GM10847 (cell line): Measurements from ENCODE around the gene CYP26B1.

Experiments used
- POLR2A ChIP-seq: IDR thresholded peaks from 2 replicates; pipeline ENCODE4 v1.6.1; 2011; ENCODE audit not compliant: insufficient read length; ENCODE audit errors: extremely low read depth

The CYP26B1 gene

GRCh38 chr2:72162574-72162973, 14.9 kb upstream of the CYP26B1 start:
- no peak for TF ChIP-seq POLR2A

DNA sequence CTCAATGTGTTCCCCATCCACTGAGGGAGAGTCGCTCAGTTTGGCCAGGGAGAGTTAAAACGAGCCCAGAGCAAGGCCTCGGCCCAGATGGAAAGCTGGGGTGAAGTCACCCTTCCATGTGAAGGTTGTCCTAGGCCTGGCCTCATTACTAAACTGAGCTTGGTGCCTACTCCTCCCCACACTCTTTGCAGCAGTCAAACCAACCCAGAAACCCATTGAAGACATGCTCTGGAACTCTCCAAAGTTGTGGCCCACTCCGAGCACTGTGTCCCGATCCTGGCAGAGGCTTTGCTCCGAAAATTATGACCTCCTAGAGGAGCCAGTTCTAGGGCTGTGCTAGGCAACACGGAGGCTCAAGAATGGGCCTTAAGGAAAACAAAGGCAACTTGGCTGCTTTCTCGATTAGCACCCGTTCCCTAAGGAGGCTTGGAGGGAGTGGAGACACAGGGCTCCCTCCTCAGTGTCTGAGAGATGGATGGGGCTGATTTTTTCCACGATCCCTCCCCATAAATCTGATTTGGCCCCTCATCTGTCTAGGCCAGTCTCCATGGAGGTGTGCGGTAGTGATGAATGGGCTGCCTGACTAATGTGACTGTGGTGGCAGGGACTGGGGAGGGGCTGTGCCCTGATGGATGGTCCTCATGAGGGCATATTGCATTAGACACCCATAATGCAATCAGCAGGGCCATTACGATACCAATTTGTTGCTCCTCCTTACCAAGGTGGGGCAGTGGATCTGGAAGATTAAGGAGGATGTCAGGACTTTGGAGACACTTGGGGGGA, 11.7 kb upstream of the CYP26B1 start:
- TF ChIP-seq POLR2A: no peak

- no peak for TF ChIP-seq POLR2A
Observed at GRCh38 chr2:72157871-72158771, 10.5 kb upstream of the CYP26B1 start.

- no peak for TF ChIP-seq POLR2A
Observed at GRCh38 chr2:72156872-72157271, 9.2 kb upstream of the CYP26B1 start.

- TF ChIP-seq POLR2A: no peak
Observed at GRCh38 chr2:72155737-72156136, 8.1 kb upstream of the CYP26B1 start.

DNA sequence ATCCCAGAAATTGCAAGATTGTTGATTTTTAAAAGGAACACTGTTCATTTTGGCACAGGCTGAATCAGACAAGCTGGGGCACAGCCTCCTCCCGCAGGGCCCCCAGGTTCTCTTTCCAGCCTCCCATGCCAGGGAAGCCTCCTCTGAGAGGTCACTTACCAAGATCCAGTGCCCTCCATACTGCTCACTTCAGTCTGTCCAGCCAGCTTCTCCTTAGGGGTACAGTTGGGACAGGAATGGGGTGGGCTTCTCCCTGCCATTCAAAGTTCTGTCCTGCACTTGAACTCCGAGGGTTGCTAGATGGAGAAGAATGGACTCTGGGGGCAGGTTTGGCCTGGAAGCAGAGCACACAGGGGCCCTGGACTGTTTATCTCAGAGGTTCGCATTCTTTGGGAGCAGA, 7.5 kb upstream of the CYP26B1 start:
- TF ChIP-seq POLR2A: no peak

GRCh38 chr2:72154386-72154975, 6.8 kb upstream of the CYP26B1 start:
- no peak for TF ChIP-seq POLR2A

DNA sequence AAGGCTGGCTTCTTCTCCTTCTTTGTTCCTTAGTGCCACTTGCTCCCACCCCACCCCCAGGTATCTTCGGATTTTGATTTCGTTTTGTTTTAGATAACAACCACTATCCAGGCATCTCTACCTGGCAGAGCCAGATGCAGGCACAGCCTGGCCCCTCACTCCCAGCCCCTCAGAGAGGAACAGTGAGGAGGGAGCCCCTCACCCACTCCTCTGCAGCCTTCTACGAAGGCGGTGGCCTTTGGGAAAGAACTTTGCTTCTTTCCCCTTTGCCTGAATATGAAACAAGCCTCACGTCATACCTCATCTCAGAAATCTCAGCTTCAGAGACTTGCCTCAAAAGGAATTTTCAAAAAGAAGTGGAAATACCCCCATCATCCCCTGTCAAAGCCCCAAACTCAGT, 6.3 kb upstream of the CYP26B1 start:
- no peak for TF ChIP-seq POLR2A

DNA sequence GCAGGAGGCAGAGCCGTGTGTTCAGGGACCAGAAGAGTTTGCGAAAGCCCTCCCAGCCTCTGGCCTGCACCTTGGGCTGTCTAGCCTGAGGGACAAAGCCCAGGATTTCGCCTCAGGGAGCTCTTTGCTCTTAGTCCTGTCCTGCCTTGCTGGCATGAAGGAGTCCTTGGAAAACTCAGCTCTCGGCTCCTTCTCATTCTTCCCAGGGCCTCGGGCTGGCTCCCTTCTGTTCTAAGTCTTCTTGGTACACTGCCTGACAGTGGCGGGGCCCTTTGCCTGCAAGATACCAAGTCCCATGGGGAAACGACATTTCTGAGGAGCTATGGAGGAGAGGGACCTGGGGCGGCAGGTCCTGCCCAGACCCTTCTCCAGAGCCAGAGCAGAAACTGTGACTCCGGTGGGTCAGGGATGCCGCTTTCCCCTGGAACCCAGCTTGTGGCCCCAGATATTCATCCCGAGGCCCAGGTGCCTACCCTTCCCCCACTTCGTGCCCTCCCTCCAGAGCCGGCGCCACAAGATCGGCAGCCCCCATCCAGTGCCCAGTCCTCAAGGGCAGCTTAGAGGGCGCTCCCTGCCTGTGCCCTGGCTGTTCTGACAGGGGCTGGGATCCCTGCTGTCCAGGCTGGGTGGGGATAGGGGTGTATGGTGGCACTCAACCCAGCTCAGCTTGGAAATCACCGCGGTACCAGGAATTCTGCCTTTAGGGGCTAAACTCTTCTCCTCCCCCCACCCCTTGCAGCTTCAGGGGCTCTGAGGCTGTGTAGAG, 5.5 kb upstream of the CYP26B1 start:
- TF ChIP-seq POLR2A: no peak

GRCh38 chr2:72150861-72151356, 3.2 kb upstream of the CYP26B1 start:
- TF ChIP-seq POLR2A: no peak

DNA sequence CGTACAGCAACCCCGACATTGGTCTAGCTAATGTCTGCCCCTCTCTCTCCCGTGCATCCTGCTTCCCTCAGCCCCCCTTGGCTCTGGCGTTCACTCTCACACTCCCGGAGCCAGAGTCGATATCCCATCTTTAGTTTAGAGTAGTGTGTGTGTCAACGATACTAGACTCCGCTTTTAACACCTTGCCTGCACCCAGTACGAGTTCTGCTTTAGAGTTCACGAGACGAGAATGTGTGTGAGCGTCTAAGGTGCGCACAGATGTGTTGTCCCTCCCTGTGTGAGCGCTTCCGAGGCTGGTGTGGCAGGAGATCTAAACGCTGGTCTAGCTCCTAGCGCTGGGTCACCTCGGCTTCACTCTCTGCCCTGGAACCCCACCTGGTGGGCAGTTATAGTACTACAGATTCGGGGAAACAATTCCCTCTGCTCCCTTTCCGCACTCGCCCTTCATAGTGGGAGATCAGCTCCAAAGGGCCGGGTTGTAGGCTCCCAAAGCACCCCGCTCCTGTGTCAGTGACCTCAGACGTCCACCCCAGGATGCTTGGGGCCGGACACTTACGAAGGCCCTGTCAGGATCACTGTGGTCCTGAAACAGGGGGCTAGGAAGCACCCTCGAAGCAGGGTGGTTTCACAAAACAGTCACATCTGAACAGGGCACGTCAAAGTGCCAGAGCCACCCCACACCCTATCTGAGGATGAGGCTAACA, 2.6 kb upstream of the CYP26B1 start:
- TF ChIP-seq POLR2A: no peak

- no peak for TF ChIP-seq POLR2A
Observed at GRCh38 chr2:72149556-72150156, 2.0 kb upstream of the CYP26B1 start.

DNA sequence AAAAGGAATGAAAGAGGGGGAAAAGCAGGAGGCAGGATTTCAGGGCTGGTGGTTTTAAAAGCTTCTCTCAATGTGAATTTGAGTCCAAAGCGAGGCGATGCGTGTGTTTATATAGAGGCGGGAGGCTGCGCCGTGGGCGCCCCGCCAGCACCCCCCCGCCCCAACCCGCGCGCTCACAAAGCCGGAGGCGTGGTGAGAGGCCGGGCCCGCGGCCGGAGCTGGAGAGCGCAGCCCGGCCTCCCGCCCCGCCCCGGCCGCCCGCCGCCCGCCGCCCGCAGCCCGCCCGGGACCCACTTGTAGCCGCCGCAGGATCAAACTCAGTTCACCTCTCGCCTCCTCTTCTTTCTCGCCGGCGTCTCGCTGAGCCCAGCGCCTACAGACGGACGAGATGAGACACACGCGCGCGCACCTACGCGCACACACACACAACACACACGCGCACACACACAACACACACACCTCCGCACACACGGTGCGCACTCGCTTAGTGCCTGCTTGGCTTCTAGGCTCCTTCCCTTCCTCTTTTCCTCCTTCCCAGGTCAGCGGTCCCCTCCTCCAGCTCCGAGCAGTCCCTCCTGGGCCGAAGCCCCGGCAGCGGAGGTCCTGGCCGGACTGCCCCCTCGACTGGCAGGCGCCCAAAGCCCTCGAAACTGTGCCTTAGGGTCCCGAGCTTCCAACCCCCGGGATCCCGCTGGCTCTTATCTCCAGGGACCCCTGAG, 1.3 kb upstream of the CYP26B1 start:
- TF ChIP-seq POLR2A: no peak

DNA sequence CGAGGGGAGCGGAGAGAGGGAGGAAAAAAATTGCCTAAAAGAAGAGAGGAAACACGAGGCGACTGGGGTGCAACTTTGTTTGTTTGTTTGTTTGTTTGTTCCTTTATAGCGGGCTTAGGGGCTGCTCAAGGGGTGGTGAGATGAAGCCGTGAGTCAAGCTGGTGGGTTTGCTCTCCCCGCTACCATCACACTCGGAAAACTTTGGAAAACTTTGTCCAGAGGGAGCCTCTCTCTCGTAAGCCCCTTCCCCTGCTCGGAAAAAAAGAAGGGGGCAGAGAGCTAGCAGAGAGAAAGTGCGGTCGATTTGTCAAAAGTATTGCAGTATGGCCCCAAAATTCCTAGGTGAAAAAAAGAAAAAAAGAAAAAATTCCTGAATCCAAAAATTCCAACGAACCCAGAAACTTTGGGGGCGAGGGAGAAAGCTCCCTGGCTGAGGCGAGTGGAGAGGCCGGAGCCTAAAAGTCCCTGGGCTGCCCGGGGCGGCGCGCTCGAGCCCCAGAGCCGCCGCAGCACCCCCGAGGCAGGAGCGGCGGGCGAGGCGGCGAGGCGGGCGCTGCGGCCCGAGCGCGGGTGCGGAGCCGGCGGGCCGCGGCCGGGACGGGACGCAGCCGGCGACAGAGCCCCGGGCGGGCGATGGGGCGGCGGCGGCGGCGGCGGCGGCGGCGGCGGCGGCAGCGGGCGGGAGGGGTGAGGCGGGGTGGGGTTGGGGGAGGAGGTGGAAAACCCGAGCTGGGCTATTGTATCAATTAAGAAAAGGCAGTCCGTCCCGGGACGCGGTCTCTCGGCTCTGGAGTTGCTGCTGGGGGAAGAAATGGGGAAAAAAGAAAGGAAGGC, 558 bp upstream of the CYP26B1 start:
- no peak for TF ChIP-seq POLR2A
